GM21528 (cell line): ENCODE measurements around the gene ZC3H13.

ENCODE experiments used
- ATAC-seq: cut with Tn5 transposase; IDR thresholded peaks from one replicate; pipeline ENCODE4 v1.9.1; 2021; ENCODE audit warnings: mild to moderate bottlenecking, moderate library complexity; ENCODE audit not compliant: unreplicated experiment, low FRiP score

Gene ZC3H13

DNA sequence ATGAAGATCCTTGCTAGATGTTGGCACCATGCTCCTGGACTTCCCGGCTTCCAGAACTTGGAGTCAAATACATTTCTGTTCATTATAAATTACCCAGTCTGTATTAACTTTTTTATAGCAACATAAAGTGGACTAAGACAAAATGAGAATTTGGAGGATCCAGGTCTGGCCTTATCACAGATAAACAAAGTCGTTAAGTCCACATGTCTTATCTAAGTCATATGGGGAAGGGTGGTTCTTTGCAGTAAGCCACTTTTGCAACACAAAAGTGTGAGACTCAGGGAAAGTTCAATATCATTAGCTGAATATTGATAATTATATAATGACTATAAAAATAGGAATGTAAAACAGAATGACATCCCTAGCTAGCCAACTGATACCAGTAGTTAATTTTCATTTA, 109.4 kb downstream of the ZC3H13 start:
- ATAC-seq: no peak

DNA sequence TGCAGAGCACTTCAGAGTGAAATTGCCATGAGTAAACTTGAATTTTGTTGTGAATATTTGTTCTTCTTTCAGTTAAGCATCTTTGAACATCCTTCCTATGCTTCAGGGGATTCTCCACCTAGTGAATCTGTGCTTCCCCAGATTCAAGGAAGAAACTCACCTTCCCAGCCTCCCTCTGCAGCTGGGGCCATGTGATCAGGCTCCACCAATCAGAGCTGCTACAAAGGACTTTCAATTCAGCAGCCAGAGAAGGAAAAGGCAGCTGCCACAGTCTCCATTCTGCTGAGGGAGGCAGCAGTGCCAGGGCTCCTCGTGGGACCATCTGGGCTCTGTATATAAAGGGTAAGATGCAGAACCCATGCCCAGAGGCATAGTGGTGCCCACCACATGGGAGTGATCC, 111.3 kb downstream of the ZC3H13 start:
- no peak for ATAC-seq

DNA sequence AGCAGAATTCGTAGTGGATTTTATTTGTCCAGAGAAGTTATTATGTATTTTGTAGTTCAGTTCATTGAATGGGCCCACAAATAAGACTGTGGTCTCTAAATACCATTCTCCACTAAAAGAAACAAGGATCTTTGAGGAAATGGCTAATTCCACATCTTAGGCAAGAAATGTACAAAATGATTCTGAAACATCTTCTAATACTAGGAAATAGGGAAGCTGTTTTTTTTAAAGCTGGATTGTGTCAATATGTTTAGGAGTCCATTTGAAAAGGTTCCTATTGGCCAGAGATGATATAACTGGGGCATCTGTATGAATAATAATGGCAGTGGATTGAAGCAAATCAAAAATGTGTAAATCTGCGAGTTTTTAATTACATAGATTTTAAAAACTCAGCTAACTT, 112.5 kb downstream of the ZC3H13 start:
- no peak for ATAC-seq

DNA sequence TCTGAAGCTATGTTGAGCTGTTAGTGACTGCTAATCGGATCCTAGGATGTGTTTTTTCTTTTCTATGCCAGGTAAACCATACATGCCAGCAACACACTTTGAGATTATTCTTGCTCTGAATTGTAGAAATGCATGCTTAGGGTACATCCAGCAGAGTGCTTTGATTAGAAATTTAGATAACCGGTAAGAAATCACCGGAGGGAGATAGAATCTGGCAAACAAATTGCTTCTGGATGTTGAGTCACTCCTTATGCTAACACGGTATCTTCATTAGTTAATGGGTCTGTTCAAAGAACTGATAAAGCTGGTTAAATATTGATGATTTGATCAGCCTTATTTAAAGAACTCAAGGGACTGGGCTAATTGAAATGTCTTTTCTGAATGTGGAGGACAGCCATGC, 115.9 kb downstream of the ZC3H13 start:
- no peak for ATAC-seq

DNA sequence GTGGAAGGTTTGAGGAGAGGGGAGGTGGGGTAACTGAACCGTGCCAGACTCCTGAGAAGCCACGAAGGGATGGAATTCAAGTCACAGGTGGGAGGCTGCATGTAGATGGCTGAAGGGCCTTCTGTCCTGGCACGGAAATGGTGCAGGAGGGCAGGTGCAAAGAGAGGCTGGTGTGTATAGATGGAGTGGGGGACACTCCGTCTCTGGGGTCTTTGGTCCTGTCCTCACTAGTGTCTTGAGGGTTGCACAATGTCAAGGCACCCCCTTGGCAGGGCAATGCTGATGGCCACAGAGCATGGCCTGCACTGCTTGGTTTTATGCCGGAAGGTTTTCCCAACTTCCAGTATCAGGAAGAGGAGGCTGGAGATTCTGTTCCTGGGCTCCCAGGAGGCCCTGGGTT, 118.3 kb downstream of the ZC3H13 start:
- no peak for ATAC-seq

DNA sequence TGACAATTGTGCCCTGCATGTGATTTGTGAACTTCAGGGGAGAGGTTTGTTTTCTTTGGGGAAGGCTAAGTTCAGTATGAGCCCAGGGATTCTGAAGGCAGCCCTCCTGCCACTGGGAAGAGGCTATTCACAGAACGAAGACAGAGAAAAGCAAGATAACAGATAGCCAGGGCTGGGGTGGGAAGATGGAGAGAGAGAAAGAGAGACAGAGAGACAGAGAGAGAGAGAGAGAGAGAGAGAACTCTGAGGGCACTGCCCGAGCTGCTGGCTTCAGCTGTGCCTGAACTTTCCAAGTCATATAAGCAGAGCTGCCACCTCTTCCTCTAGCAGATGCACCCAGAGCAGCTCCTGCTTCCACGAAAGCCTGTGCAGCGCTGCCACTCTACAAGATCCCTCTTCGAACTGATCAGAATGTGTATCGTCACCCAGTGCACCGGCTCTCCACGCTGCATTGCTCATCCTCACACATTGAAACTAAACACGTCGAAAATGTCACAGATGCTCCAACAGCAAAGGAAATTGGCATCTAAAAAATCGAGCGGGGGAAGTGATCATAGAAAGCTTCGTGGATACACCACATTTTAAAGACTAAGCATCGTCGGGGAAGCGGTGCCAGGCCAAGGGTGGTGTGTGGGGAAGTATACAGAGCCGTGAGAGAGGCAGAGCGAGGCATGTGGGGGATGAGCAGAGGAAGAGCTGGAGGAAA, 119.2 kb downstream of the ZC3H13 start:
- ATAC-seq: no peak

DNA sequence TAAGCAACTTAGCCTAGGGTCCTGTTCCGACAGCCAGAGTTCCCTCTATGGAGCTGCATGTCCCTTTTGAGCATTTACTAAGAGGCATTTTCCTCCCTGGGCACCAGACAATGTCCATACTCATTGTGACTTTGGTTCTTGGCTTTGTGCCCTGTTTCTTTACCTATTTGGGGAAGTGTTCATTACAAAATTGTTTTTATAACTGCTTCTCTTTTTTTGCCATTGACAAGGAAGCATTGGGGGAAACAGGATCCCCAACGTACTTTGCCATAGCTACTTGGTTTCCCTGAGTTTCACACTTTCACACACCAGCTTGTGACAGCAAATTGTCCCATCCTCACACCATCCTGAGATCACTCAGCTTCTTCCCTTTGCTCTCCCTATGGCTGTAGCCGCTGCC, 119.9 kb downstream of the ZC3H13 start:
- ATAC-seq: no peak

DNA sequence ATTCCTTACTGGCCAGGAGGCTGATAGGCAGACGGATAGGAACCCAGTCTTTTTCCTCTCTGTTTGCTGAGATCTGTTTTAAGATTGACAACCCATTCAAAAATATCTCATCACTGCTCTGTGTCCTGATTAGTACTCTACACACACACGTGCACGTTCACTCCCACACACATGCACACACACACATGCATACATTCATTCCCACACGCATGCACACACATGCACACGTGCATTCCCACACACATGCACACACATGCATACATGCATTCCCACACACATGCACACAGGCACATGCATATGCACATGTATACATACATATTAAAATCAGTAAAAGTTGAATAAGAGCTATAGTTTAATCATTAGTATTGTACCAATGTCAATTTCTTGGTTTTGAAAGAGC, 120.4 kb downstream of the ZC3H13 start:
- ATAC-seq: no peak

DNA sequence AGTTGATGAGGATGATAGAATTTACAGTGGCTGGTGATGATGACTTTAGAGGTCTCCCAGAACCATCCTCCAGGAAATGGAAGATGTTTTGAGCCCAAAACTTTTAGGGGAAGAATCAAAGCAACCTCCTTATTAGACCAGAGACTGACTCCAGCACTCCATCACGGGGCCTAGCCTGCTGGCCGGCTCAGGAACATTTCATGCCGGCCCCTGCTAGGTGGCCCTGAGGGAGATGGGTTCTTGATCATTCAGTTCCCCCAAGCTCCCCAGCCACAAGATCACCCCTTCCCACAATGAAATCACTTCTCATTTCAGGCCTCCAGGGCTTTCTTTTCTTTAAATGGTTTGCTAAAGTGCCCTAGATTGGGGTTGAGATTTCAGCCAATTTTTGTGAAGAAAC, 121.3 kb downstream of the ZC3H13 start:
- ATAC-seq: no peak

DNA sequence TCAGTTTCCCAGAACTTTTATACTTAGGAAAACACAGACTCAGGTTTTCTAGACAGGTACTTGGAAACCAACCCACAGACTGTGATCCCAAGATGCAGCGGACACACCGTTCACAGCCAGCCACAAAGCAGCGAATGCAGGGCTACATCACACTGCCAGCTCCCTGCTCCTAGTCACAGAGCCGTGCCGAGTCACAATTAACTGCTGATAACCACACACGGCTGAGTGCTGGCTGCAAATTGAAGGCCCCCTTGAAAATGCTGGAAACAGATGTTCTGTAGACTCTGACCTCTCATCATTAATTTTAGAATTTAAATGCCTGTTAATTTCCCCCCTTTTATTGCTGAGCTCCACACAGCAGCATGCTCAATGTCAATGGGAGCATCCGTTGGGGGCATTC, 122.4 kb downstream of the ZC3H13 start:
- ATAC-seq: no peak

DNA sequence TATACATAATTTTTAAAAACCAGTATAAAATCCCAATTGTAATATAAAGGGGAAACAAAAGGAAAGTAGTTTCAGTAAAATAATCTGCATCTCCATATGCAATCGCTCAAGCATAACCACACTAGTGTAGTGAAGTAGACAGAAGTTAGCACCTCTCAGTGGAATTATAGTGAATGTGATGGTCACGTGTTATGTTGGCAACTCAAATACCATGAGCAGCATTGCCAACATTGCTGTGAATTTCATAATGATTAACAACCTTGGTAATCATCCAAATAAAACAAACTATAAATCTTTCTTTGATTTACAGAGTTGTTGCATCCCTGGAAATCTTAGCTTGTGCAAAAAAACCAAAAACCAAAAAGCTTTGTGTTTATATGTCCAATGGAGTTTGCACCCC, 123.7 kb downstream of the ZC3H13 start:
- ATAC-seq: no peak

DNA sequence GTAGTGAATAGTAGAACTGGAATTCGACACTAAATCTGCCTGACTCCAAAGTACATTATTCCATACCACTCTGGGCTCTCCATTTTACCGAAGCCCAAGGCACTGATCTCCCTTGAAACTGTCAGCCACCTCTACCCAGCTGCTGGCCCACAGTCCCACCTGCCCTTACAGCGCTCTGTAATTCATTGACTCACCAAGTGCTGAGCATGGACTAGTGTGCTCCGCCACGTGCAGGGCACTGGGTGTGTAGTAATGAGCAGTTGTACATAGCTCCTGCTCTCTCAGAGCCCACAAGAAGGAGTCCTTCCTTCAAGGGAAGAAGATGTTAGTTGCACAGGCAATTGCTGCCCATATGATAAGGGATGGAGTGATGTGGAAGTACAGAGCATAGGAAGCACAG, 124.4 kb downstream of the ZC3H13 start:
- no peak for ATAC-seq

DNA sequence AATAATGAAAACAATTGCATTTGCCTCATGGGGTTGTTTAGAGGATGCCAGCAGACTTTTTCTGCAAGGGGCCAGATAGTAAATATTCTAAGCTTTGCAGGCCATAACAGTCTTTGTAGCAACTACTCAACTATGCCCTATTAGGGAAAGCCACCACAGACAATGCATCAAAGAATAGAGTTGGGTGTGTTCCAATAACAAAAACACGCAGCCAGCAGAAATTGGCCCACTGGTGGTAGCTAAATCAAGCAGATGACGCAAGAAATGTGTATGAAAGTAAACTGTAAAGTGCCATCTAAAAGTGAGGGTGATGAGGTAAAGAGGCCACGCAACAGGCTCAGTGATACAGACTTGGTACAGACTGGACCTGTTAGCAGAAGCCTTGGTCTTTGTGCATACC, 125.8 kb downstream of the ZC3H13 start:
- ATAC-seq: no peak

DNA sequence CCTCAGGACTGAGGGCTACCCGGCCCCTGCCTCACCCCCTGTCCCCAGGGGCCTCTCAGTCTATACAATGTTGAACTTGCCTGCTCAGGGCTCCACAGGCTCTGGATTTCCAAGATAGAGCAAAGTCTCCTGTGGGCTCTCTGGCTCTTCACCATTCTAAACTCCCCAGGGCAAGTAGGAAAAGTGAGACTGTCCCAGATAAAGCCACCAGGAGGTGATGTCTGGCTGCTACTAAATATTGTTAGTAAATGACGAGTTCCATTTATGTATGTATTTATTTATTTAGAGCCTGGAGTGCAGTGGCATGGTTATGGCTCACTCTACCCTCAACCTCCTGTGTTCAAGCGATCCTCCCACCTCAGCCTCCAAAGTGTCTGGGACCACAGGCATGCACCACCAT, 127.4 kb downstream of the ZC3H13 start:
- no peak for ATAC-seq

DNA sequence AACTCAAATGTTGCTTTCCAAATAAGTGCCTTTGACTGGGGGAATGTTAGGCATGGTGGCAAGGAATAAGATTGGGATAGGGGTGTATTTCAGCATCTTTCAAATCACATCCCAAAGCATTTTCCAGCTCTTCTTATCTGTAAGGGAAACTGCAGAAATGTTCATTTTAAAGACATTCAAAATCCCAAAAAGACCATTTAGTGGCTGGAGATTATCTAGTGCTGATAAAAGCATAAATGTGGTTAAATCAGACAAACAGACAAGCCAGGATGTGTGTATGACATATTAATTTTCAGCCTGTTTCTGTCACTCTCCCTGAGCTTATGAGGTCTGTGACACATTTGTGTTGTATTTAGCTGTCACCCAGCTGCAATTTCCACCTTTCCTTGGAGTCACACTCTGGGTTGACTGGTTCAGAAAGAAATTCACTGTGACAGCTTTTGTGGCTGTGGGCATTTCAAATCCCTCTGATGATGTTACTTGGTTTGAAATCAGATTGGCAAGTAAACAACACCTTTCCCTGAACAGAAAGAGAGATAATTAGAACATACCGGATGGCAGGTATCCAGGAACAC, 131.3 kb downstream of the ZC3H13 start:
- no peak for ATAC-seq

DNA sequence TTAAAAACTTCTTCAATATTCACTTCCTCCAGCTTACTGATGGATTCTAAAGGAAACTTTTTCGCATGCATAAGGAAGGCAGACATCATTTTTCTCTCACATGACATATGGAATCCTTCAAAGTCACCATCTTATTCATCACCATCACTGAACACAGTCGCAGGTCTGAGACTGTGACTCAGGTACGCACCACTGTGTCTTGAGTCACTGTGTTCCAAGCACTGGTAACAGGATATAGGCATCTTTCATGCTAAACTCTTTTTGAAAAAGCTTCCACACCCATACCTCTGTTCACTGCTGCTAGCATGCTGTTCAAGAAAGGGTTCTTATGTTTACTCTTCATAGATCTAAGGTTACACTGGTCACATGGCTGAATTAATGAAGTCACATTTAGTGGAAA, 133.9 kb downstream of the ZC3H13 start:
- no peak for ATAC-seq

DNA sequence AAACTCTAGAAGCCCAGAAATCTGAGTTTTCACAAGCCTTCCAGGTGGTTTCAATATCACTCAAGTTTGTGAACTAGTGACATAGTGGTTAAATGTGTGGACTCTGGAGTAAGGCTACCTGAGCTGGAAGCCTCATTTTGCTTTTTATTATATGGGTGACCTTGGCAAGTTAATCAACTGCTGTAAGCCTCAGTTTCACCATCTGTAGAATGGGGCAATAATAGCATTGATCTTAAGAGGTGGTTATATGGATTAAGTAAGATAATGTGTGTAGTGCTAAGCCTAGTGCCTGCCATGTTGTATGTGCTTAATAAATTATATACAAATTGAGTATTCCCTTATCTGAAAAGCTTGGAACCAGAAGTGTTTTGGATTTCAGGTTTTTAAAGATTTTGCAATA, 135.5 kb downstream of the ZC3H13 start:
- no peak for ATAC-seq

DNA sequence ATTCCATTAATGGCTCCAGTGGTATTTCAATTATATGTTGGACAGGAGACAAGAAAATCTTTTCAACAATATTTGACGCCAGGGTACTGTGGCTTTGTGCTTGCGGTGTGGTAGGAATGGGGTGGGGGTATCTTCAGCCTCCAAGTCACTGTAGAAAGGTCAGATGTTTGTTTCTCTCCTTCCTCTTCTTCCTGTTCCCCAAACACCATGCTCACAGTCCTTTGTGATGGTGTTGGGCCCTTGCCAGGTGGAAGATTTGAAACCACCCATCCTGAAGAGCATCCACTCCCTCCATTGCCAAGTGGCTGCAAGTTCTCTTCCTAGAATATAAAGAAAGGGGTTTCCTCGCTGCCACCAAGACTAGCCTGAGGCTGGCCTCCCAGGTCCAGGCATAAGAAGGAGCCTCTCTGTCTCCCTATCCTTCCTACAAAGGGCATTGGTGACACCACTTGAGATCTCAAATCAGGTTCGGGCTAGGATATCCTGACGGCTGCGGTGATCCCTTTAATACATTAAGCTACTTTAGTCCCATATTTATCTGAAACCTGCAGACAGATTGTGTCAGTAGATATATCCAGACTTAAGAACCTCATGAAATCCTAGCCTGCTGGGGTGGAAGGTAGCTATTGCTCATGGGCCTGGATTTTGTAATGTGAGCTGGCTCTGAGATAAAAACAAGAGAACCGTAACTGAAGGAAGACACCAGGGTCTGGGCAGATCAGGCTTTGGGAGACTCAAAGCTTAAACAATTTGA, 136.7 kb downstream of the ZC3H13 start:
- no peak for ATAC-seq

DNA sequence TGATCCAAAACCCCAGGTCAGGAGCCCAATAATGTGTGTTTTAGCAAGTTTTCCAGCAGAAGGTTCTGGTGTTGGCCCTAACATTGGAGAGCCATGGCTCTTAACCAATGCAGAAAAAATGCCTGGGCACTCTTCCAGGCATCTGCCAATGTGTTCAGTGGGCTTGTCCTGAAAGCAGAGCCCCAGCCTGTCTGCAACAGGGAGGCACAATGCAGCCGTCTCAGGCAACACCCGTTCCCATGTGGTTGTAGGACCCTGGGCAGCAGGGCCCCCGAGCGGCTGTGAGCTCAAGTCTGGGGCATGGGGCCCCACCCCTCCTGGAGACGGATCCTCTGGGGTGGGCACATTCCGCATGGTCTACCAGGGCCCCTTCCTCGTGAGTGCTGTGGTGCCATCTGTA, 142.9 kb downstream of the ZC3H13 start:
- no peak for ATAC-seq

DNA sequence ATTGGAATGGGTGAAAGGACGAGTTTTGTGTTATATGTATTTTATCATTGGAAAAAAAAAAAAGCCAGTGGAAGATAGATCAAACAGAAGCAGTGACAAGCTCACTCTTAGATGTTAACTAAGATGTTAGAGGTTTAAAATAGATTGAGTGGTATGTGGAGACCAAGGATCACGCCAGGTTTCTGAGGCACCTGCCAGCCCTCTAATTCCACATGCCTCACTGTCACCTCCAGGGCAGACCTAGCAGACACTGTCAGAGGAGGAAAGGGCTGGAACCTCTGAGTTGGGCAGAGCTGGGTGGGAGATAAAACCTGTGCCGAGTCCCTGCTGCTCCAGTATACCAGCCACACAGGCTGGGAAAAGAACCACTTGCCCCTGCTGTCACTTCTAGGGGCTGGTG, 143.5 kb downstream of the ZC3H13 start:
- ATAC-seq: no peak

DNA sequence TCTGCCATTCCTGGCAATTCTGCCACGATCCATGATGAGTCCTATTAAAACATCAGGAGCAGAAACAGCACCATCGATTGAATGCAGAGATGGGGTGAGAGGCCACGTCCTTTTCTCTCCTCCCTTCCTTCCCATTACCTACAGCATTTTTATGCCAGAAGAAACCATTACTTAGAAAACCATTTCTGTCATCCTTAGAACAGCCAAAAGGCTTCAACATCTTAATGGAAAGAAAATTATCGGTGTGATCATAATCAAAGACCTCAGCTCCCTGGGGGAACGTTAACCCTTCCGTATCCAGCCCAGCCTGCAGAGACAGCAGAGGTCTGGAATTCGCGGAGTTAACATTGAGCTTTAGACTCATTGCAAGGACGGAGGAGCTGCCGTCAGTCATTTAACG, 145.0 kb downstream of the ZC3H13 start:
- ATAC-seq: no peak
